ENCODE measurements around the gene FOXQ1. TPM values are rescaled to one million over a fixed set of nuclear protein-coding genes. Genes with fewer than 3 reads are reported as not detected.

Gene FOXQ1
- total RNA-seq, 1 donor from 2014 or later: 0.39 TPM

Other genes with a start within 250 kb of the FOXQ1 start
- 0.46 and 0.61 TPM in 2 replicates for gene FOXF2, start 77.5 kb downstream of the FOXQ1 start, total RNA-seq